Skin of body (tissue), 2 donors: Measurements from ENCODE around the gene TMA7B. TPM values are rescaled to one million over a fixed set of nuclear protein-coding genes. Genes with fewer than 3 reads are reported as not detected.
"Not testable (repeated sequence)": the region's sequence is repeated elsewhere in the genome, so short reads cannot be mapped to it uniquely, and the experiment has no call there.

Source experiments
- DNase-seq: peaks from one replicate; lab custom pipeline; 2025; lab: John Stamatoyannopoulos, UW
- total RNA-seq: library from RNA; depleted of rRNA; stranded (reverse); fragments of >200 nt; gene quantifications from one replicate; pipeline ENCODE4 v1.2.3, GENCODE V29; 2014

Gene TMA7B
- total RNA-seq, 1 donor from 2014 or later, result 0.30 TPM

GRCh38 chr22:39980596-39980995 is 20.4 kb downstream of the TMA7B start:
- DNase-seq, result no peak

GRCh38 chr22:39983346-39983745 is 23.1 kb downstream of the TMA7B start:
- no peak for DNase-seq

- DNase-seq, result no peak
Measured at GRCh38 chr22:39984006-39984405, 23.8 kb downstream of the TMA7B start.

GRCh38 chr22:39984746-39985145 is 24.5 kb downstream of the TMA7B start:
- DNase-seq, result no peak

- no peak for DNase-seq
Measured at GRCh38 chr22:39985383-39986035, 25.3 kb downstream of the TMA7B start.

- DNase-seq, result no peak
Measured at GRCh38 chr22:39988386-39989114, 28.4 kb downstream of the TMA7B start.

GRCh38 chr22:39989633-39990032 is 29.4 kb downstream of the TMA7B start:
- DNase-seq, result no peak

GRCh38 chr22:39990686-39991085 is 30.5 kb downstream of the TMA7B start:
- DNase-seq, result no peak

GRCh38 chr22:39991159-39991860 is 31.1 kb downstream of the TMA7B start:
- no peak for DNase-seq

- DNase-seq, result no peak
Measured at GRCh38 chr22:39992088-39992826, 32.1 kb downstream of the TMA7B start.

GRCh38 chr22:39992894-39993293 is 32.7 kb downstream of the TMA7B start:
- not testable (repeated sequence) for DNase-seq

GRCh38 chr22:39994041-39994565 is 33.9 kb downstream of the TMA7B start:
- no peak for DNase-seq

GRCh38 chr22:39994566-39995392 is 34.6 kb downstream of the TMA7B start, which contains the start of gene FAM83F:
FAM83F (plus strand) TSS chr22:39994954; CDS start chr22:39995043, 89 bp downstream.
- DNase-seq, result no peak

GRCh38 chr22:39995393-39996252 is 35.4 kb downstream of the TMA7B start:
- no peak for DNase-seq

- DNase-seq, result no peak
Measured at GRCh38 chr22:39996732-39997131, 36.5 kb downstream of the TMA7B start.

GRCh38 chr22:39997421-39997820 is 37.2 kb downstream of the TMA7B start:
- DNase-seq, result no peak

- no peak for DNase-seq
Measured at GRCh38 chr22:39997939-39998726, 37.9 kb downstream of the TMA7B start.

GRCh38 chr22:39999144-39999757 is 39.1 kb downstream of the TMA7B start:
- no peak for DNase-seq
